ENCODE measurements around the gene GLI2.

GLI2 gene

DNA sequence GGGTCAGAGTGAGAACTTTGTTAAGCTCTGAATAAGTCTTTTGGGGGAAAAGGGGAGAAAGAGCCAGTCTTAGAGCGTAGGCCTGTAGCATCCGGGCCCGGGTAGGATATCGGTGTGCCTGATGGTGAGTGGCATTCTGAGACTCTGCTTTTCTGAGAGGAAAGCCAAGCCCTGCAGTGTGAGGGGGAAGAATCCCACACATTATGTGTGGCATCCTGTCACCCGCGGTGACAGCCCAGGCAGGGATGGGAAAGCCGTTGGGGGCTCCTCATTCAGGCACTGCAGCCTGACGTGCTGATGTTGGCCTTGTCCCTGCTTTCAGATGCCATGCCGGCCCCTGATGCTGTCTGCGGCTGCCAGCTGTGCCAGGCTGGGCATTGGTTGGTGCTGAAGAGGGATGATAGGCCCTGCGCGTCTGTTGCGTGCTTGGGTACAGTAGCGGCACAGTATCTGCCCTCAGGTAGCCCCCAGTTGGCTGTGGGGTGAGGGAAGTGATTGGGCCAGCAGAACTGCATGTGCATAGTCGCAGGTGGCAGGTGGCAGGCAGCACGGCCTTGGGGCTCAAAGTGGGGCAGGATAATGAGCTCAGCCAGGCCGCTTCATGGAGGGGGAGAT is 37.6 kb downstream of the GLI2 start:
- DNase-seq: no peak

DNA sequence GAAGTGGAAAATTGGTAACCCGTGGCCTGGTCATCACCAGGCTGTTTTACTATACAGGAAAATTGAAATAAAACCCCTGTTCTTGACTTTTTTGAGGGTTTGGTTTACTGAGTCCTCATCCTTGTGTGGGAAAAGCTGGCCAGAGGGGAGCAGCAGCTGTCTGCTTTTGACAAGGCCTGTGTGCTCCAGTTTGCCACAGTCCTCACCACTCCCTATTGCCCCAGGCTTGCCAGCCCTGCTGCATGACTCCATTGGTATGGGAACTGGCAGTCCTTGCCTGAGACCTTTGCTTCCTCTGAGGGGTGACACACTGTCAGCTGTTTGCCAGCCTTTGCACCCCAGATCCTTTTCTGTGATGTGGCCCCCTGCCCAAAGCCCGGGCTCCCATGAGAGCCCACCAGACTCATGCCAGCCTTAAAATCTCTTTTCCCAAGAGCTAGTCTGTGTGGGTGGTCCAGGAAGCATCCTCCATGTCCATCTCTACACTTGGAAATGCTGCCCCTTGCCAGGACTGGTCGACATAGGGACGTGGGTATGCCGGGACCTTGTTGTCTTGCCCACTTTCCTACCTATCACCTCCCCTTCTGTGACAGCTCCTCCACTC is 39.0 kb downstream of the GLI2 start:
- no peak for DNase-seq

DNA sequence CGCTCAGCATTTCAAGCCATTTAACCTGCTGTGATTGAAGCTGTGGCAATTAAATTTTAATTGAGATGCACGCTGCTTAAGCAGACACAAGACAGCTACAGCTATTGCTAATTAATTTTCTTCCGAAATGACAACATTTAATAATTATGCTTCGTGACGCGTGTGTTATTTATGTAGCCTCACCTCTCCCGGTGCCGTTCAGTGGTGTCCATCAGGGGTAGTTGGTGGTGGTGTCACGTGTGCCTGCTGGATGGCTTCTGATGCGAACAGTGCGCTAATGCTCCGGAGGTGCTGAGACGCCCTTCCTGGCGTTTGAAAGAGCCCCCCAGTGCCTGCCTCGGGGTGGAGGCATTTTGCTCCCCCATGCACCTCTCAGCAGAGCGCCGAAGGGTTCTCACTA is 39.5 kb downstream of the GLI2 start:
- no peak for DNase-seq

DNA sequence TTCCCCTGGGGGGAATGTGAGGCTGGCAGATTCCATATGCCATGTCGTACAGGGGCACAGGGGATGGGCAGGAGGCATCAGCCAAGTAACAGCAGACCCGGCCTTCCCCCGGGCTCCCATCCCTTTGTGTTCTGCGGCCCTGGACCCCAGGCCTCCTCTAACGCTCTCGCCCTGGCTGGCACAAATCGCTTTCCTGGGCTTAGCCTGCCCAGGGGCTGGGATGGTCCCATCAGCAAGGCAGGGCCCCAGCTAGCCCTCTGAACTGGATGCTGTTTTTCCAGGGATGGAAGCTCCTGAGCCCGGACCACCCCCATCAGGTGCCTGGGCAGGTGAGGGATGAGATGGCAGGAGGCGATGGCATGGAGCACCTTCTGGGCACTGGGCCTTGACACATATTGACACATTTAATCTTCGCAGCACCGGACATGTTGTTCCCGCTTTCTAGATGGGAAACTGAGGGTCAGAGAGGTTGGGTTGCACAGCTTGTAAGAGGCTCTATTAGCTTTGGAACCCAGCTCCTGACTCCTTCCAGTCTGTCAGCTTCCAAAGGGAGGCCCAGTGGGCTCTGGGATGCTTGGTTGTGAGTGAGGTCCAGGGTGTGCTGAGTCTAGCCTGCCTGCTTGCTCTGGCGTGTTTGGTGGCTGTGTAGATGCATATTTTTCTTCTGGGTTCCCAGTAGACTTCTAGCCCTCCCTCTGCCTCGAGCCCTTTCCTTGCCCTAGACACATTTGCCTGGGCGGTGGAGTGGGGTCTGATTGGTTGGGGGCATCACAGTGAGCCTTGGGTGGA is 40.3 kb downstream of the GLI2 start:
- no peak for DNase-seq

GRCh38 chr2:120776649-120777048 is 41.0 kb downstream of the GLI2 start:
- DNase-seq: no peak

DNA sequence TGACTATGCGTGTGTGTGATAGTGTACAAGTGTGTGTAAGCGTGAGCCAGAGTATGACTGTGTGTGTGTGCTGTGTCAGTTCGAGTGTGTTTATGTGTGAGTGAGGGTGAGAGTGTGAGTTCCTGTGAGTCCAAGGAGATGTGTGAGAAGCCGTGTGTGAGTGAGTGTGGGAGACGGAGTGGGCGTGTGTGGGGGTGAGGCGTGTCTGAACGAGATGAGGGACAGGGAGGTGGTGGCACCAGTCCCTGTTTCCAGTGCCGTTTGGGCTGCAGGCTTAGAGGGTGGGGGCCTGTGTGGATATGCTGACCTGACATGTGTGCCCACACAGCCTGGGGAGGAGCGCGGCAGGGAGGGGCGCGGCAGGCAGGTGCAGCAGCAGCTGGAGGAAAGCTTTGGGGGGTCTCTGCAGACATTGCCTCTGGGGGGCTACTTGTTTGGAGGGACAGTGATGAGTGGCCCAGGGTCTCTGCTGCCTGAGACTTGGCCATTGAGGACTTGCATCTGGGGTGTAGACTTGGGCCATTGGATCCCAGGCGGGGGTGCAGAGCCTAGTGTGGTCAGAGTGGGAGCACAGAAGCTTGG is 41.6 kb downstream of the GLI2 start:
- DNase-seq: no peak

DNA sequence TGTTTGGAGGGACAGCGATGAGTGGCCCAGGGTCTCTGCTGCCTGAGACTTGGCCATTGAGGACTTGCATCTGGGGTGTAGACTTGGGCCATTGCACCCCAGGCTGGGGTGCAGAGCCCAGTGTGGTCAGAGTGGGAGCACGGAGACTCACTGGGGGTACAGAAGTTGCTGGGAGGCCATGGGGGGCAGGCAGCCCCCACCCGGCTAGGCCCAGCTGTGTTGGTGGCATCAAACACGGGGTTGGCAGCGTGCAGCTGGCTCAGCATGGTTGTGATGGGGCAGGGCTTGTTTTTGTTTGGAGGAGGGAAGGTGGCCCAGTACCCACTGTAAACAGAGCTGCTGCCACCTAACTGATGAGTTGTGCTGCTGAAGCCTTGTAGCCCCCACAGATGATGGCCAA is 42.1 kb downstream of the GLI2 start:
- DNase-seq: no peak

DNA sequence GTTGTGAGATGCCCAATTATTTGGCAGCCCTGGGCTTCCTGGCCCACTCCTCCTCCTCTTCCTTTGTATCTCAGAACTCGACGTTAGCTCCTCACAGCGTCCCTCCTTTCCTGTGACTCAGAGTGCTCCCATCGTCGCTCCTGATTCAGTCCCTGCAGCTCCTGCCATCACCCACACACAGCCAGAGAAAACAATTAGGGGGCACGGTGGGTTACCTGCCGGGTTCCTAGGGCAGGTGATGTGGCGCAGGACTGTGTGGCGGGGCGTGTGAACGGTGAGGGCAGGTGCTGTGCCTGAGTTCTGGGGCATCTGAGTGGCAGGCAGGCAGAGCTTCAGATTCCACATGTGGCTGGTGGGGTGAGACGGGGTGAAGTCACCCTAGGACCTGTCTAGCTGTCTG is 42.6 kb downstream of the GLI2 start:
- no peak for DNase-seq

DNA sequence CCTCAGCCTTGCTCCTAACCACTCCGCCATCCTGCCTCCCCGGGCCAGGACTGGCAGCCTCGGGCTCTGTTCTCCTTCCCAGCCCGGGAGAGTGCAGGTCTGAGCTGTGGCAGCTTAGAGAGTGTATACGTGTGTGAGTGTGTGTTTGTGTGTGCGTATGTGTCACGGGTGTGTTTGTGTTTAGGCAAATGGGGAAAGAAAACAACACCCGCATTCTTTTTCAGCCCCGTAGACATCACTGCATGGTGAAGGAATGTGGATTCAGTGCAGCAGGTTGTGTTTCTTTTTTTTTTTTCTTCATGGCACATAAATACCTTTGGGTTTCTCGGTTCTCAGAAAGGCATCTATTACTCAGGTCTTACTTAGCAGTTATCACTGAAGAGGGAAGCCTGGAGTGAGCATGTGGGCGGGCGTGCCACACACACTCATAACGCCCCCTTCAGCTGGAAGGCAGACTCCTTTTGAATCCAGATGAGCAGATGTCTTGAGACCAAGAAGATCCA is 44.2 kb downstream of the GLI2 start:
- no peak for DNase-seq

- DNase-seq: no peak
Measured at GRCh38 chr2:120780402-120780801, 44.7 kb downstream of the GLI2 start.

DNA sequence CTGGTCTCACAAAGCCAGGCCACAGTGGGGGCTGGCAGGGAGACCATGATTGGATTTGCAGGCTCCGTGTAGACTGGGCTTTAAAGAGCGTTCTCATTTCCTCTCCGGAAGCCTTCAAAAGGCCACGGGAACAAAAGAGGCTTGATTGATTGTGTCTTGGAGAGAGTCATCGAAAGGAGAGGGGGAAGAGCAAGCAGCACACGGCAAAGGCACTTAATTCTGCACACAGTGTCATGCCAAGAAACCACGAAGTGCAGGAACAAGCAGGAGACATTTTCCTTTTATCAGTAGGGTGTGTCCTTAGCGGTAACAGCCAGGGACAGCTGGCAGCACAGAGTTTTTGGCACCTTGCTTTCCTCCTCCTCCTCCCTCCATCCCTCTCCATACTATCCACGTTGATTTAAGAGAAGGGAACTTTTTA is 47.7 kb downstream of the GLI2 start:
- no peak for DNase-seq

- no peak for DNase-seq
Measured at GRCh38 chr2:120783969-120784372, 48.3 kb downstream of the GLI2 start.
